Activated naive CD8-positive, alpha-beta T cell treated with anti-CD3 and anti-CD28 coated beads, Interleukin-2, amount 50 U/mL, for 24 hours (primary cell): Measurements from ENCODE around the gene ARFIP1.
"Not testable (repeated sequence)": the region's sequence is repeated elsewhere in the genome, so short reads cannot be mapped to it uniquely, and the experiment has no call there.

Experiments
- ATAC-seq: fragments of 150-1000 bp; cut with Tn5 transposase; one replicate; pipeline ENCODE4 v1.10.0; 2021
- DNase-seq: peaks from one replicate; pipeline ENCODE4 v3.0.0; 2021
- H3K27ac Mint-ChIP-seq: one replicate; pipeline ENCODE4 v1.8.0; 2021; ENCODE audit warnings: mild to moderate bottlenecking, mixed read lengths
- H3K27me3 Mint-ChIP-seq: one replicate; pipeline ENCODE4 v1.8.0; 2021; ENCODE audit warnings: mixed read lengths
- H3K36me3 Mint-ChIP-seq: one replicate; pipeline ENCODE4 v1.8.0; 2021; ENCODE audit warnings: low read depth, mixed read lengths
- H3K4me1 Mint-ChIP-seq: one replicate; pipeline ENCODE4 v1.8.0; 2021; ENCODE audit warnings: mixed read lengths
- H3K4me3 Mint-ChIP-seq: one replicate; pipeline ENCODE4 v1.8.0; 2021; ENCODE audit warnings: mild to moderate bottlenecking, moderate library complexity, mixed read lengths
- H3K9me3 Mint-ChIP-seq: one replicate; pipeline ENCODE4 v1.8.0; 2021; ENCODE audit warnings: mixed read lengths

The ARFIP1 gene

DNA sequence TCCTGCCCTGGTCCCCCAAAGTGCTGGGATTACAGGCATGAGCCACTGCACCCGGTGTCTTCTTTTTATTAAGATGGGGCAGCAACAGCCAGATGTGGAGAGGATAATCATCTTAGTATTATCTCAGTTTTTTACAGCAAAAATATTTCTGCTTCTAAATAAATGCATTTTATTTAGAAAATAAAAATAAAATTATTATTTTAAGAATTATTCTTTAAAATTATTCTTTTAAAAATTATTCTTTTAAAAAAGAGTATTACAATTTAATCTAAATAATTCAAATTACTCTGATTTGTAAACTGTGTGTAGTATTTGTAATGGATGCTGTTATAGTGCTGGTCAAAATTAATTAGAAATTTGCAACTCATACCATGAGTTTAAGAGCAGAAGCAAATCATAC, 67.6 kb downstream of the ARFIP1 start:
- H3K4me1 Mint-ChIP-seq: peaks cover 21% of the 10 kb centered on the region
- H3K9me3 Mint-ChIP-seq: no peaks in the 10 kb centered on the region

DNA sequence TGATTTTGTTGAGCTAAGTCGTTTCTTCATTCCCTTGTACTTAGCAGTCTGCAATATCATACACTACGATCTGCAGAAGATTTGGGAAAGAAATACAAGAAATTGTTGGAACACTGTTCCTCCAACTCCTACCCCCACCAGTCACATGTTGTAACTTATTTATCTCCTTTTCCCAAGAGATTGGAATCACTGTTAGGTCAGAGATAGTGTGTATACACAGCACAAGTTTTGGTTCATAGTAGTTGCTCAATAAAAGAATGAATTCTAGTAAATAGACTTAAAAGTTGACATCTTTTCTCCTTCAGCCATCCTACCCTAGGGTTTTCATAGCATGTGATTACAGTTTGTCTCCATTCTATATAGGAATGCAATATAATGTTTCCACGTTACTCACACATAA, 68.8 kb downstream of the ARFIP1 start:
- H3K4me1 Mint-ChIP-seq: peaks cover 21% of the 10 kb centered on the region
- DNase-seq (no peak), ATAC-seq (no peak)
- H3K27ac Mint-ChIP-seq: no peak overlapping the region
- H3K4me3 Mint-ChIP-seq: no peak overlapping the region
- peaks cover 10% of the 10 kb centered on the region for H3K9me3 Mint-ChIP-seq
- H3K36me3 Mint-ChIP-seq: peaks cover 16% of the 10 kb centered on the region
- H3K27me3 Mint-ChIP-seq: no peaks in the 10 kb centered on the region

More for the DNA sequence above, 67.6 kb downstream of the ARFIP1 start:
- Mint-ChIP-seq H3K36me3 (peaks cover 6% of the 10 kb centered on the region), H3K27me3 (no peaks in the 10 kb centered on the region), H3K4me3 (no peak overlapping the region), H3K27ac (no peak overlapping the region)
- DNase-seq (no peak), ATAC-seq (no peak)

DNA sequence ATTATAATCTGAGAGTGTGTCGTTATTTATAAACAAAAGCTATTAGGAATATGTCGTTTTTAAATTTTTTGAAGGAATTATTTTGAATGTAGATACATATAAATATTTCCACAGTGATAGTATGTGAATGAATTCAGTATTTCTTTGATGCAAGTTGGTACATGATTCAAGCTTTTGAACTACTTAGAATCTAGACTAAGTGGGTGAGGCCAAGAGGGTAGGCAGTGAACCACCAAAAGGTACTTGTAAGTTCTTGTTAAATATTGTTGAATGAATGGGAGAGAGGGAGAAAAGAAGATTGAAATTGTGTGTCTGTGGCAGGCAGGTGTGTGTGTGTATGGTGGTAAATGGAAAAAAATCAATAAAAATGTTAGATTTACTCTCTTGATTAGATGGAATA, 69.6 kb downstream of the ARFIP1 start:
- no peak overlapping the region for H3K4me3 Mint-ChIP-seq
- H3K27me3 Mint-ChIP-seq: no peaks in the 10 kb centered on the region
- peaks cover 21% of the 10 kb centered on the region for H3K4me1 Mint-ChIP-seq
- DNase-seq: no peak
- ATAC-seq: no peak
- peak overlapping the region; percentile 2 for H3K27ac Mint-ChIP-seq
- peaks cover 21% of the 10 kb centered on the region for H3K36me3 Mint-ChIP-seq
- H3K9me3 Mint-ChIP-seq: peaks cover 11% of the 10 kb centered on the region

DNA sequence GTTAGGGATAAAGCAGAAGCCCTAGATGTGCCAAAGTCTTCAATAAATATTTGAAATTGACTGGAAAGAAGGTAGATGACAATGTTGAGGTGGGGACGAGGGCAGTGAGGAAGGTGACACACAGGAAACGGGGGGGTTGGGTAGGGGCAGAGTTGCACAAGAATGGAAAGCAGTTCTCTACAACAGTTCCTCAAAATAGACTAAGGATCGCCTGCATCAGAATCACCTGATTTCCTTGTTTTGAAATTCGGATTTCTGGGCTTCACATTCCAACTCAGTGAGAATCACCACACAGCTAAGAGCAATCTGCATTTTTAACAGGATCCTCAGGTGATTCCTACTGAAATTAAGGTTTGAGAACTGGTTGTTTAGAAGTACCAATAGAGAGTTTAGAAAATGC, 70.6 kb downstream of the ARFIP1 start:
- H3K27ac Mint-ChIP-seq: peak overlapping the region; percentile 37
- H3K4me1 Mint-ChIP-seq: peaks cover 21% of the 10 kb centered on the region
- H3K4me3 Mint-ChIP-seq: peak overlapping the region; percentile 16
- no peaks in the 10 kb centered on the region for H3K27me3 Mint-ChIP-seq
- peaks cover 23% of the 10 kb centered on the region for H3K36me3 Mint-ChIP-seq
- peaks cover 11% of the 10 kb centered on the region for H3K9me3 Mint-ChIP-seq
- peak; percentile 73 for ATAC-seq
- peak; percentile 37 for DNase-seq

DNA sequence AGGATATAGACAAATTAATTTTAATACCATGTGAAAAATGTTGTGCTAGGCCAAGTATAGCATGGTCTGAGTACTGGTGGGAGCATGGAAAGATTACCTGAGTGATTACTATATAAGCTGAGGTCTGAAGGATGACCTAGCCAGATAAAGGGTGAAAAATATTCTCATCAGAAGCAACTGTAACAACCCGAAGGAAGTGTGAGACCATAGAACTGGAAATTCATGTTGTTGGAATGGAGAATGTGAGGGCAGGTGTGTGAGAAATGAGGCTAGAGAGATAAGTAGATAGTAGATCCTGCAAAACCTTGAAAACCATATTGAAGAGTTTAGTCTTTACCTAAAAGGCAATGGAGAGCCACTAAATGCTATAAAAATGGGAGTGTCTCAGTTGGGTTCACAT, 71.5 kb downstream of the ARFIP1 start:
- H3K36me3 Mint-ChIP-seq: peaks cover 23% of the 10 kb centered on the region
- H3K9me3 Mint-ChIP-seq: peaks cover 11% of the 10 kb centered on the region
- ATAC-seq (no peak), DNase-seq (no peak)
- H3K27me3 Mint-ChIP-seq: no peaks in the 10 kb centered on the region
- peaks cover 21% of the 10 kb centered on the region for H3K4me1 Mint-ChIP-seq
- H3K27ac Mint-ChIP-seq: no peak overlapping the region
- no peak overlapping the region for H3K4me3 Mint-ChIP-seq

DNA sequence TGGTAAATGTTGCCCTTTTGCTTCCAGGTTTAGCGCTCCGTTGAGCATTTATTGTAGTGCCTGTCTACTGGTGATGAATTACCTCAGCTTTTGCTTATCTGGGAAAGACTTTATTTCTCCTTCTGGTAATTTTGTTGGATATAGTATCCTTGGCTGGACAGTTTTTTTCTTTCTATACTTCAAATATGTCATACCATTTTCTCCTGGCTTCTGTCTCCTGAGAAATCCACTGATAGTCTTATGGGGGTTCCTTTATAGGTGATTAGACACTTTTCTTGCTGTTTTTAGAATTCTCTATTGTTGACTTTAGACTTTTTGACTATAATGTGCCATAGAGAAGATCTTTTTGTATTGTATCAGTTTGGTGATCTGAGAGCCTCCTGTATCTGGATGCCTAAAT, 73.5 kb downstream of the ARFIP1 start:
- Mint-ChIP-seq H3K36me3 (peaks cover 23% of the 10 kb centered on the region), H3K27ac (no peak overlapping the region), H3K27me3 (no peaks in the 10 kb centered on the region), H3K4me1 (peaks cover 21% of the 10 kb centered on the region), H3K4me3 (no peak overlapping the region), H3K9me3 (peaks cover 11% of the 10 kb centered on the region)
- DNase-seq (no peak), ATAC-seq (no peak)

DNA sequence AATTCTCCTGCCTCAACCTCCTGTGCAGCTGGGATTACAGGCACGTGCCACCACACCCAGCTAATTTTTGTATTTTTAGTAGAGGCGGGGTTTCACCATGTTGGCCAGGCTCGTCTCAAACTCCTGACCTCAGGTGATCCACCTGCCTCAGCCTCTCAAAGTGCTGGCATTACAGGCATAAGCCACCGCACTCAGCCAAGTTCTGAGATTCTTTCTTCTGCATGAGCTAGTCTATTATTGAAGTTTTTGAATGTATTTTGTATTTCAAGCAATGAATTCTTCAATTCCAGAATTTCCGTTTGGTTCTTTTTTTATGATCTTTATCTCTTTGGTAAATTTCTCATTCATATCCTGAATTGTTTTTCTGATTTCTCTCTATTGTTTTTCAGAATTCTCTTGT, 74.3 kb downstream of the ARFIP1 start:
- not testable (repeated sequence) for H3K27ac Mint-ChIP-seq, H3K4me3 Mint-ChIP-seq, DNase-seq, H3K27me3 Mint-ChIP-seq, ATAC-seq
- Mint-ChIP-seq H3K4me1 (peaks cover 21% of the 10 kb centered on the region), H3K9me3 (peaks cover 11% of the 10 kb centered on the region), H3K36me3 (peaks cover 23% of the 10 kb centered on the region)

DNA sequence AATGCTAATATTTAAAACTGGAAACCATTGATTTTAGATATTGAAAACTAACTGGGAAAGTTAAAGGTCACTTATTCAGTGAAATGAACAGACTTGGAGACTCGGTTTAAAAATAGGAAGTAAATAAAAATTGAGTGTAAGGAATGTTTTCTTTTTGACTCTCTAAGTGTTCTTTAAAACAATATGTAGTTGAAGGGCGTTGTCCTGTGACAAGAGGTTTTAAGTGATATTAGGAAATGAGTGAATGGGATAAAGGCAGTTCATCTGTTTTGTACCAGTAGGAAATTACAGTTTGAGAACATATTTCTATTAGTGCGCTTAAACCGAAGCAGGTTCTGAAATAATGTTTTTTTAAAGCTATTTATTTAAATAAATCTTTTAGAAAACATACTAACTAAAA, 77.2 kb downstream of the ARFIP1 start:
- no peaks in the 10 kb centered on the region for H3K27me3 Mint-ChIP-seq
- ATAC-seq (no peak), DNase-seq (no peak)
- no peak overlapping the region for H3K27ac Mint-ChIP-seq
- H3K36me3 Mint-ChIP-seq: peaks cover 17% of the 10 kb centered on the region
- H3K4me3 Mint-ChIP-seq: no peak overlapping the region
- no peaks in the 10 kb centered on the region for H3K4me1 Mint-ChIP-seq
- peaks cover 11% of the 10 kb centered on the region for H3K9me3 Mint-ChIP-seq

DNA sequence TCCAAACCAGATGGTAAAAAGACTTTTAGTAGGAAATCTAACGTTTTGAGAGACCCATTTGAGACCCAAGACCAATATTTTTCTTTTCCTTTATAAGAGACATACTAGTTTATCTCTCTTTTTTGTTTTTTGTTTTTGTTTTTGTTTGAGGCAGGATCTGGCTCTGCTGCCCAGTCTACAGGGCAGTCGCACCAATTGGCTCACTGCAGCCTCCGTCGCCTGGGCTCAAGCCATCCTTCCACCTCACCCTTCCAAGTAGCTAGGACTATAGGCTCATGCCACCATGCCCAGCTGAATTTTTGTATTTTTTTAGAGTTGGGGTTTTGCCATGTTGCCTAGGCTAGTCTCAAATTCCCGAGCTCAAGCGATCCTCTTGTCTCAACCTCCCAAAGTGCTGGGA, 79.2 kb downstream of the ARFIP1 start:
- Mint-ChIP-seq H3K4me3 (no peak overlapping the region), H3K36me3 (peaks cover 6% of the 10 kb centered on the region), H3K27me3 (no peaks in the 10 kb centered on the region), H3K27ac (no peak overlapping the region), H3K9me3 (no peaks in the 10 kb centered on the region), H3K4me1 (no peaks in the 10 kb centered on the region)
- ATAC-seq: no peak
- no peak for DNase-seq

DNA sequence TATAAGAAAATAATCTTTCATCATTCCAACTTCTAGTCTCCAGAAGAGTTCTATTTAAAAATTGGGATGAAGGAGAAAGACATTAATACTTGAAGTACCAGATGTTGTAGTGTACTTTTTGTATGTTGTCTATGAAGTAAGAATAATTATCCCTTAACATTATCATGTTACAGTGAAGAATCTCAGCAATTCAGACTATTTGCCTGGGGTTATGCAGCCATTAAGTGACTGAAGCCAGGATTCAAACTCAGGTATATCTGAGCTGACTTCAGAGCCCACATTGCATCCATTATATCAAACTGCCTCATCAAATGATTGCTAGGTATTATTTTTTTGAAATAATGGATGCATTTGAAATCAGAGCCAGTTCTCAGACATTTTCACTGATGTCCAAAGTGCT, 80.3 kb downstream of the ARFIP1 start:
- ATAC-seq (no peak), DNase-seq (no peak)
- Mint-ChIP-seq H3K36me3 (peaks cover 6% of the 10 kb centered on the region), H3K27me3 (no peaks in the 10 kb centered on the region), H3K4me1 (no peaks in the 10 kb centered on the region), H3K27ac (no peak overlapping the region), H3K9me3 (no peaks in the 10 kb centered on the region), H3K4me3 (no peak overlapping the region)

DNA sequence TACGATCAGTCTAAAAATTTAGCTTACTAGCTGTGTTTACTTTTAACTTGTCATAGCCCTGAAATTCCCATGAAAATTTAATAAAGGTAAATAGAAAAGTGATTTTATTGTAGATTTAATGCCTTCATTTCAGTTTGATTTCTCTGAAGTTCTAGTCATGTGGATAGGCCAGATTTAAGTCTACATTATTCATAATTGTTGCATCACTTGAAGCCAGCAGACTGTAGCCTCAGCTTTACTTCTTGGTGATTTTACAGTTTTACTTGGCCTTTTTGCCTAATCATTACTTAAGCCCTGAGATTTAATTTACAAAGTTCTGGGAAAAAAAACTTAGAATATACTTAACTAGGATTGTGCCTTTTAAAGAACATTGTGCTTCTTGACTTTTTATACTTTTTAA, 82.9 kb downstream of the ARFIP1 start:
- Mint-ChIP-seq H3K9me3 (no peaks in the 10 kb centered on the region), H3K4me1 (no peaks in the 10 kb centered on the region), H3K4me3 (no peak overlapping the region), H3K27ac (no peak overlapping the region), H3K27me3 (no peaks in the 10 kb centered on the region), H3K36me3 (peaks cover 8% of the 10 kb centered on the region)
- ATAC-seq: no peak
- no peak for DNase-seq

DNA sequence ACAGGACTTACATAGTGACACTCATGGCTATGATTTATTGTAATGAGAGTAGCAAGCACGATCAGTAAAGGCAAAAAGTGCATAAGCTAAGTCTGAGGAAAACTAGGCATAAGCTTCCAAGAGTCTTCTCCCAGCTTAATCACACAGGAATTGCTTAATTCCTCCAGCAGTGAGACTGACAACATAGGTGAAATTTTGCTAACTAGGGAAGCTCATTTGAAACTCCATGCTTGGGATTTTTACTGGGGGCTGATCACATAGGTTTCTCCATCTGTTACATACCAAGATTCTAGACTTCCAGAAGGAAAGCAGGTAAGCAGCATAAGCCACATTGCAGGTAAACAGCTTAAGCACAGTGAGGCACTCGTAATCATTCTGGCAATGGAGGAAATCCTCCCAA, 84.6 kb downstream of the ARFIP1 start:
- Mint-ChIP-seq H3K4me1 (no peaks in the 10 kb centered on the region), H3K4me3 (no peak overlapping the region), H3K27me3 (no peaks in the 10 kb centered on the region), H3K36me3 (peaks cover 8% of the 10 kb centered on the region), H3K27ac (no peak overlapping the region), H3K9me3 (no peaks in the 10 kb centered on the region)
- no peak for ATAC-seq
- no peak for DNase-seq

DNA sequence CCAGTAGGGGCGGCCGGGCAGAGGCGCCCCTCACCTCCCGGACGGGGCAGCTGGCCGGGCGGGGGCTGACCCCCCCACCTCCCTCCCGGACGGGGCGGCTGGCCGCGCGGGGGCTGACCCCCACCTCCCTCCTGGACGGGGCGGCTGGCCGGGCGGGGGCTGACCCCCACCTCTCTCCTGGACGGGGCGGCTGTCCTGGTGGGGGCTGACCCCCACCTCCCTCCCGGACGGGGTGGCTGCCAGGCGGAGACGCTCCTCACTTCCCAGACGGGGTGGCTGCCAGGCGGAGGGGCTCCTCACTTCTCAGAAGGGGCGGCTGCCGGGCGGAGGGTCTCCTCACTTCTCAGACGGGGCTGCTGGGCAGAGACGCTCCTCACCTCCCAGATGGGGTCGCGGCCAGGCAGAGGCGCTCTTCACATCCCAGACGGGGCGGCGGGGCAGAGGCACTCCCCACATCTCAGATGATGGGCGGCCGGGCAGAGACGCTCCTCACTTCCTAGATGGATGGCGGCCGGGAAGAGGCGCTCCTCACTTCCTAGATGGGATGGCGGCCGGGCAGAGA, 86.8 kb downstream of the ARFIP1 start:
- not testable (repeated sequence) for H3K4me1 Mint-ChIP-seq, H3K4me3 Mint-ChIP-seq, DNase-seq, H3K9me3 Mint-ChIP-seq, H3K27me3 Mint-ChIP-seq, H3K27ac Mint-ChIP-seq, ATAC-seq, H3K36me3 Mint-ChIP-seq

DNA sequence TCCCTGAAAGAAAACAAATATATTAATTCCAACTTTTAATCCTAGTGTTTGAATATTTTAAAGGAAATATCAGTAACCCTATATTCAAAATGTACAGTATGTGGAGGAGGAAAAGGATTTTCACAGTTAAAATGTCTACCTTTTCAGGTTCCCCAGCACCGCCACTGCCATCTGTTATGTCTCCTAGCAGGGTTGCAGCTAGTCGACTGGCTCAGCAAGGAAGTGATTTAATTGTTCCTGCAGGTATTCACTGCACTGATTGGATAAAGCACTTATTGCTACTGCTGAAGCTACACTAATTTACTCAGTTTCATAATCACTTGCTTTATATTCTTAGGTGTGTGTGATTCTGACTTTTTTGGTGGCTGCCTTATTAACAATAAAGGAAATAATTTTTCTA, 90.9 kb downstream of the ARFIP1 start:
- Mint-ChIP-seq H3K4me3 (no peak overlapping the region), H3K9me3 (no peaks in the 10 kb centered on the region), H3K4me1 (no peaks in the 10 kb centered on the region), H3K36me3 (peaks cover 18% of the 10 kb centered on the region), H3K27ac (no peak overlapping the region), H3K27me3 (no peaks in the 10 kb centered on the region)
- DNase-seq: no peak
- no peak for ATAC-seq

DNA sequence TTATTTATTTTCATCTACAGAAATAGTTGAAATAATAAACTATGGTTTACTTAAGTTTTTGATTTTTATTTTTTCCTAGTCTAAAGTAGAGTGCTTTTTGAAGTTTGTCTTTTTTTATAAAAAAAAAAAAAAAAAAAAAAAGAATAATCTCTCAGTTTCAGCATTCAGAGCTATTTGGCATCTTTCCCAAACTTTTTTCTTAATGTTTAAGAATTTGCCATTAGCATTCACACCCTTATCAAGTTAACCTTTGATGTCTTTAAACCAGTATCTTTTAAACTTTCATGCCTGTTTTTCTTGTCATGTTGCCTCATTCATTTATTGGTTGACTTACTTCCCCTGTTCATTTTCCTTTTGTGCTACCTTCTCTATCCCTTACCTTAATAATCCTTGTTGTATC, 95.5 kb downstream of the ARFIP1 start:
- Mint-ChIP-seq H3K4me1 (no peaks in the 10 kb centered on the region), H3K27ac (no peak overlapping the region)

DNA sequence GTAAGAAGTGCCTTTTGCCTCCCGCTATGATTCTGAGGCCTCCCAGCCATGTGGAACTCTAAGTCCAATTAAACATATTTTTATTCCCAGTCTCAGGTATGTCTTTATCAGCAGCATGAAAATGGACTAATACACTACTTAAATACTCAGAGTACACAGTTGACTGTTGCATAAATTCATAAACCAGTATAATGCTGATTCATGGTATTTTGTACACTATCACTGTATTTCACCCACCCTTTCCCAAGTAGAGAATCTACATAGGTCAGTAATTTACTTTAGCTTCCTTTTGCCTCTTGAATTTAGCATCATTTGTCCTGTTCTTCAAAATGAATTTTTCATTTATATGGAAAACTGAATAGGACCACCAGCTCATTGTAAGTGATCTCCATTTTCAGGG, 98.1 kb downstream of the ARFIP1 start:
- ATAC-seq (no peak), DNase-seq (no peak)
- Mint-ChIP-seq H3K9me3 (no peaks in the 10 kb centered on the region), H3K4me3 (no peak overlapping the region), H3K36me3 (peaks cover 45% of the 10 kb centered on the region), H3K4me1 (no peaks in the 10 kb centered on the region), H3K27ac (no peak overlapping the region), H3K27me3 (no peaks in the 10 kb centered on the region)

More for the DNA sequence above, 95.5 kb downstream of the ARFIP1 start:
- Mint-ChIP-seq H3K9me3 (no peaks in the 10 kb centered on the region), H3K36me3 (peaks cover 47% of the 10 kb centered on the region), H3K27me3 (no peaks in the 10 kb centered on the region), H3K4me3 (no peak overlapping the region)
- ATAC-seq (no peak), DNase-seq (no peak)
